ENCODE results near the gene XPNPEP1.

XPNPEP1 gene

DNA sequence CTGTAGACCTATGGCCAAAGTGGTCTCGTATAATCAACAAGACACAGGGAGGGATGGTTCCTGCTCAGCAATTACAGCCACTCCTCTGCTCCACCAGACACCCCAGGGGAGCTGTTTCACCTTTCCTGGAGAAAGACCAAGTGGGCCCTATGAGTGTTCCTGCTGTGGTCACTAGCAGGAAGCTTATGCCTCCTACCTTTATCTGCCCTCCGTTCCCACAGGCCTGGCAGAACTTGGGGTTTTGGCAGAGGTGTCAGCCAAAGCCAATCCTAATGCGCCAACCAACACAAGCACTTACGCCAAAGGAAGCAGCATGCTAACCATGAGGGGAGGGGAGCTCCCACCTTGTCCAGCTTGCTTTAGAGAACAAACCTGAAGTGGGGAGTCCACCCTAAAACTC, 31.2 kb downstream of the XPNPEP1 start:
- no peak for DNase-seq

DNA sequence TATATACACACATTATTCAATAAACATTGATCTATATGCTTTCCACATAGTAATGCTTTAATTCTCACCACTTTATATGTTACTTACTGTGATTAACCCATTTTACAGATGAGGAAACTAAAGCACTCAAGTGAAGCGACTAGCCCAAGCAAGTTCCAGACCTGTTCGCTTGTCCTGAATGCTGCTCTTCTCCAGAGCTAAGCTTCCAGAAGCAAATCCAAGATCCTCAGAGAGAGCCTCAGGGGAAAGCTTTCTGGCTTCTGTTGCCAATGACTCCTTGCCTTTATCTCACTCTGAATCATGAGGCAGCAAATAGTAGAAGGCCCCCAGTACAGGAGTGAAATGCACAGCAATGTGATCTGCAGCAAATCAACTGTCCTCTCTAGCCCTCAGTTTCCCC, 32.2 kb downstream of the XPNPEP1 start:
- no peak for DNase-seq

DNA sequence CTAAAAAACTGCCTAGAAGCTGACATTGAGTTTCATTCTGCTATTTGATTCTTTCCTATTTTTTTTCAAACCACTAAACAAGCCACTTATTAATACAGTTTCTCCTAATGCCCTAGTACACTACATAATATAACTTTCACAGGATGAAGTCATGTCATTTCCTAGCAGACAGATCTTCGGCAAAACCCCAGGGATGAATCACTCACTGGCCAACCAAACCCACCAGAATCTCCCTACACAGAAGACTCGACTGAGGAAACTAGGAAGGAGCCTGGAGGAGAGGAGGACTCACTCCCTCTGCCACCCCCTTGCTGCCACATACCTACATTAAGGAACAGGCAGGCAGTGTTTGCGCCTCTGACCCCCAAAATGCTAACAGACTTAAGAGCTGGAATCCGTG, 33.4 kb downstream of the XPNPEP1 start:
- no peak for DNase-seq

DNA sequence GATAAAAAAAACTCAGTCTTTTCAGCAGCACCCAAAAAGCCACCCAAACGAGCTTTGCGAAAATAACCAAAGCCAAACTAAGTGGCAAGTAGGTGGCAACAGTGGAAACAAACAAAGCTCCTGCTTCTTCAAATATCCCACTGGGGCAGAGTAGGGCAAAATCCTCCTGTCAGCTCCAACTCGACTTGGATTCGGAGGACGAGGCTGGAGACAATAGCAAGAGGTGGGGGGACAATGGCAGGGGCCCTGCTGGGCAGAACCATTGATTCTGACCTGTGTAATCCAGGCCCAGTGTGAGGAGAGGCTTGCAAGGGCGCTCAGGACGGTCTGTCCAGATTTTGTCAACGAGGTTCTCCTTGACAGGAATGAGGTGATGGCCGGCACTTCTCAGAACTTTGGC, 35.5 kb downstream of the XPNPEP1 start:
- DNase-seq: no peak

DNA sequence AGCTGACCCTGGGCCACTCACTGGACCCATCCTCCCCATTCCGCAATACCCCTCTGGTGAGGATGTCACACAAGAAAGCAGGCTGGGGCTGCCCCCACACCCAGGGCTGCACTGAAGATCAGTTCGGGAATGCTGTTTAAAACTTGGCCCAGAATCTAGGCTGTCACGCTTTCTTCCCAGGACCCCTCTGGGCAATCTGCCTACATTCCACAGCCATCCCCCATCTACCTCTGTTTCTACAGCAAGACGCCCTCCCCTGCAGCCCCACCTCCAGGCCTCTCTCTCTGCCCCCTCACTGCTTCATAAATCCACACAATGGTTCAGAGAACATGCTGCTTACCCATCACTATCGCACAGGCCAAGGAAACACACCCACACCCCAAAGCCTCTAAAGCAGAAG, 36.1 kb downstream of the XPNPEP1 start:
- no peak for DNase-seq

DNA sequence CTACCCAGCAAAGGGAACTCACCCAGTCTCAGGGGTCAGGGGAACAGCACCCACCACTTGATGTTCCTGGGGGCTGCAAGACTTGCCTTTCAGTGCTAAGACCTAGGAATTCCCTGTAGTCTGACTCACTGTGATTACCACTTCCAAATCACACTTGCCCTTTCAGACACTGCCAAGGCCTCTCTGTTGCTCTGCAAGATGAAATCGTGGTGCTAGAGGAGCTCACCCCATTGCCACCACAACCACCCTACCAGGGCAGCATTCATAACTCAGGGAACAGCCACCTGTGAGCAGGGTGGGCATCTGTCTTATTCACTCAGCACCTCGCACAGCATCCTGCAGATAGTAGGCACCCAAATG, 36.5 kb downstream of the XPNPEP1 start:
- no peak for DNase-seq

DNA sequence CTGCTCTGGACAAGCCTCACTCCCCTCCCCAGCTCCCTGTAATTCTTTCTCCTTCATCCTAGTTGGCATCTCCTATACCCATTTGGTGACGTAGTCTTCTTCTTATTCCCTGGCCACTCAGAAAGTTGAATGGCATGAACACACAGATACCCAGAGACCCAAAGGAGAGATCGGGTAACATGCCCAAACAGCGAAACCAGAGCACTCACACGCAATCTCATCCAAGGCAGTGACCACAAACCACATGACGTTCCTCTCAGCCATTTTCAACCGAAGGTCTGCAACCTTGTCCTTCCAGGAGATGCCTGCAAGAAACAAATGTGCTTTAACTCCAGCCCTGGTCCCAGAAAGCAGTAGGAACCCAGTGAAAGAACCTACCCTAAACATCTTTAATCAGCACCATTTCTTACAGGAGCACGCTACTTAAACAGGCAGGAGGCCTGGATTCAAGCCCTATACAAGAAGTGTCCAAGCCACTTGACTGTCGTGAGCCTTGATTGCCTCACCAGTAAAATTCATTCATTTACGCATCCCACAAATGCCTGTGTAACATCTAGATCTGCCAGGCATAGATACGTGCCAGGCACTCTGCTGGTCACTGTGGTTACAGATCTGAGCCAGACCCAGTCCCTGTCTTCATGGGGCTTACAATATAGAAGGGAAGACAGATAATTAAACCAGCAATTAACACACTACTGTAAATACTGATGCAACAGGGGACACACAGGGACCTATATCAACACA, 37.1 kb downstream of the XPNPEP1 start:
- no peak for DNase-seq

DNA sequence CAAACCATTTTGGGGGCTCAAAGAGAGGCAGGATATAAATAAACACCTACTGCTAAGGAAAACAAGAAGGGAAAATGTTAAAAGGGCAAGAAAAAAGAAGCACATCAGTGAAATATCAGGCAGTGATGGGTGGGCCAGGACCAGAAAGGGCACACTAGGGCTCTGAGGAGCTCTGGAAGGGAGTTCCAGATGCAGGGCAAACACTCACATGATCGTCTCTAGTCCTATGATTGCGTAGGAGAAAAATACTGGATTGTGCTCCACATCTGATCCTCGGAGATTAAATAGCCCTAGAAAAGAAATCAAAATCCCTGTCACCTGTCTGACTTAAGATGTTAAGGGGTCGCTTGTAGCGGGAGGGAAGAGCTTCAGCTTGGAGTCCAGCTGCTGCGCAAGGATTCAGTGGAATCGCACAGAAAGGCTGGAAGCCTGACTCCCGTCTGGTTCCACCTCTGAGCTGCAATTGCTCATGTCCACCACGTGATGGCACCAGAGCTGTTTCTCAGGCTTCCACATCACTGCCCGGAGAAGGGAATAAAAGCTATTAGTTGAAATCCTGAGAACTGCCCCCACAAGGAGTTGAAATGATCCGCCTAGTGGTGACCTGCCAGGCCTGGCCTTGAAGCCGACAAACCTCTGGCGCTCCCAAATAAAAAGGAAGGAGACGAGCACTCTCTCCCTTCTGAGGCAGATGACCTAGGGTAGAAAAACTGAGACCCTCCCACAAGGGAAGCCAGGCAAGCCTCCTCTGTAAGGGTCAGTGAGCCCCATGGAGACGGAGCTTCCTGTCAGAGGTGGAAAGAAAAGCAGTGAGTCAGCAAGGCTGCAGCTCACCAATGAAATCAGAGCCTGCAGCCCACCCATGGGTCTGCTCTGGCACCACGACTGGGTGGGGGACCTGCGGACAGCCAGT, 39.2 kb downstream of the XPNPEP1 start:
- DNase-seq: peak; percentile 68

DNA sequence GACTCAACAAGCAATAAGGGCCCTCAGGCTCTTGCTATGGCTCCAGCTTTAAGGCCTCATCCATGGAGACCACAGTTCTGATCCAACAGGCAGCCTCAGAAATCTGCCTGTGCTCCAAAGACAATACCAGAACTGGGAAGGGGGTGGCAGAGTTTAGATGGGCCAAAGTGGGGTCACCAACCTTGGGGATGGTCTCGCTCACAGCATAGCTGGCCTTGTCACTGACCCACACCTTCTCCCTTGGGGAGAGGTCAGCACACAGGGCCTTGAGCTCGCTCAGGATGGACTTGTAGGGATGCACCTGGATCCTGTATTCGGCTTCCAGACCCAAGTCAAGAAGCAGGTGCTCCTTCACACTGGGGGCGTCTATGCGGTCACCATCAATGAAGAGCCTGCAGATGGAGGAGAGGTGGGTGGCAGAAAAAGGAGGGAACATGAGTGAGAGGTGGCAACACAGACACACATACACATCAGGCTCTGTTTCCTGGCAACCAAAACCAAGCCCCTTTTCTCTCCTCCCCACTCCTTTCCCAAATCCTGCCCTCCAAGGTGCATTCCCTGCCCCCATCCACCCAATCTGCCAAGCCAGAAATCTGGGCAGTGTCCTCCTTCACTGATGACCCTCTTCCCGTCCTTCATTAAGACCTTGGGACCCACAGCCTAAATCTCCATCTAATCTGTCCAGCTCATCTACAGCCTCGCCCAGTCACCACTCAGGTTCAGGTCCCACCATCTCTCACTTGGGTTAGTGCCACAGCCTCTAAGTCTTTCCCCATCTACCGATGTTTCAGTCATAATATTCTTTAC, 40.9 kb downstream of the XPNPEP1 start:
- no peak for DNase-seq

DNA sequence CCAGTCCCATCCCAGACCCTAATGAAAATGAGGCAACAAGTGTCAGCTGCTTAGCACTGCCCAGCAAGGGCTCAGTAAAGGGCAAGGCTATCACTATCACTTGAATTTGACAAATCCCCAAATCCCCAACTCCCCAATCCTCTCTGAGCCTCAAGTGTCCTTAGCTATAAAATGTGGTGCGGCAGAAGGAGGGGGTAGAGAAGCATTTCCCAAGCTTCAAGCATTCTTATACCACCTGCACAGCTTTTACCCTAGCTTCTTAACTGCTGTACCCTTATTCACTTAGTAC, 41.6 kb downstream of the XPNPEP1 start:
- DNase-seq: no peak

DNA sequence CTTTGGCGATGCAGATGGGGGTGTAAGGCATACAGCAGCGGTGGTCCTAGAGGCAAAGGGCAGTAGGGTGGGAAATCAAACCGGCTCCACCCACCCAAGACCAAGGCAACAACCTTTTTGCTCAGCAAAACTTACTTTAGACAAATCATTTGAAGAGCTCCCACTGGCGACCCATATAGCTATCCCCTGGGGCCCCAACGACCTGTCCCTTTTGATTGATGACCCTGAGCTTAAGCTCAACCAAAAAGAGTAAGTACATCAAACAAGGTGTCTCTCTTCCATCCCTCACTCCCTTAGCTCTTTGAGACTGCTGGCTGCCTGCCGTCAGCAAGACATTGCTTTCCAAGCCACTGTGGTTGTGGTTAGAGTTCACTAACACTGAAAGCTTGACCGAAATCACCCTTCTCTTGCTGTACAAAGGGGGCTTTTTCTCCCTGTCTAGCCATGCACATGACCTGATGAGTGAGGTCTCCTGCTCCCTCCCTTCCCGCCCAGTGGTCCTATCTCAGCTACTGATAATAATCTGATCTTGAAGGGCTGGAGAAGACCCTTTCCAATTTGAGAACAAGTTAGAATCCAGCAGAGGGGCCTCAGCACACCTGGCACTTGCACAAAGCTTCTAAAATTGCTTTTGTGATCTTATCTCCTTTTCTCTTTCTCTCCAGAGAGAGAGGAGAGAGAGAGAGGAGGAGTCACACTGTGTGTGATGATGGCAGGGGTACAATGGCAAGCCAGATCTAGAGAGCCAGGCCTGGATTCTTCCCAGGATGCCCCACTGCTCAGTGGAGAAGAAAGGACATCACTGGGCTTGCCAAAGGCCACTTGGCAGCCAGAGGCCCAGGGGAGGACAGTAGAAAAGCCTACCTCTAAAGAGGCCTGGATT, 42.2 kb downstream of the XPNPEP1 start:
- DNase-seq: no peak

DNA sequence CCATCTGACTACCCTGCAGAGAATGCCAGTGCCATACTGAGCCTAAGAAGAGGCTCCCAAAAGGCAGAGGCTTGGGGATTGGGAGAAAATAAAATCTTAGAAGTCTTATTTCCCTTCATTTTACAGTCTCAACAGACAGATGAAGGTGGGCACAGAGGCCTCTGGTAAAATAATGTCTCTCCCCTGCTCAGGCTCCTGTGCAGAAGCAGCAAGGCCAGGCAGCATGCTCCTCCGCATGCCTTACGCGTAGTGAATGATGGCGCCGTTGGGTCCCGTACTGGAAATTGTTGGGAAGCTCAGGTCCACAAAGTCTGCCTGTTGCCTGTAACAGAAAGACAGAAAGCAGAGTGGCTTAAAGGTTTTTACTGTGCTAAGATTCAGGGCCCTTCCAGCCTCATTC, 45.8 kb downstream of the XPNPEP1 start:
- DNase-seq: no peak

DNA sequence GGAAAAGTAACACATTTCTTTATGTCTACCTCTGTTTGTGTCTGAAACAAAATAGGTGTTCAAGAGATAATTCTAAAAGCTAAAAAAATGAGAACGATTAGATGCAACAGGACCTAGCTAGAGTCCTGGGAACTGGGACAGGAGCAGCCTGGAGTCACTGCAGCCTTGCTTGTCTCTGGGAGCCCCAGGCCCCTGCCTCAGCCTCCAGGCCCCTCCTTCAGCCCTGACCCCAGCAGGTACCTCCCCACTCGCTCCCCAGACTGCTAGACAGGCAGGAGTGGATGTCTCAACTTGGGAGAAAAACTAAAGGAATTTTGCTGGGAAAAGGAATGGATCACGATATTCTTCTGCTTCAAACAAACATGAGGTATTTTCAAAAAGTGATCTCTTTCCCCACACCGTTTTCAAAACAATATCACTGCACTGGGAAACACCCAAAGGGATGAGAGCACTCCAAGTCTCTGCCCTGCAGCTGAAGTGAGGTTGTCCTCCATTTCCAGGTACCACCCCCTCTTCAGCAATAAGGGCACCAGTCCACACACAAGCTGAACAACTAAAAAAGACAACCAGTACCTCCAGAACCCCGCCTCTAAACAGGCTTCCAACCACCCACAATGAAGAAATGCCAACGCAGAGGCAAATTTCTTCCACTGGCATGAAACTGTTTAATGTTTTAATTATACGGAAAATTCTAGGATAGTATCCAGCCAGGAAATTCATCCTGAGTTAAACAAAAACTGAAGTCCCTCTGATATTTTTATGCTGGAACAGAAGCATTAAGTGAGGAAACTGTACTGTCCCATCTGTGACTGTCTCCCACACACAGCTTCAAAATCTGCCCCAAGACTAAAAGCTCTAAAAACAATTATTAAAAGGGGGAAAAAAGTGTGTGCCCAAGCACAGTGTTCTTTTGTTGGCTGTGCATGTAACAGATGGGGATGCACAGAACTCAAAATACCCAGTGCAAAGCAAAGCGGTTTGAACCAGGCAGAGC, 47.2 kb downstream of the XPNPEP1 start:
- DNase-seq: no peak

DNA sequence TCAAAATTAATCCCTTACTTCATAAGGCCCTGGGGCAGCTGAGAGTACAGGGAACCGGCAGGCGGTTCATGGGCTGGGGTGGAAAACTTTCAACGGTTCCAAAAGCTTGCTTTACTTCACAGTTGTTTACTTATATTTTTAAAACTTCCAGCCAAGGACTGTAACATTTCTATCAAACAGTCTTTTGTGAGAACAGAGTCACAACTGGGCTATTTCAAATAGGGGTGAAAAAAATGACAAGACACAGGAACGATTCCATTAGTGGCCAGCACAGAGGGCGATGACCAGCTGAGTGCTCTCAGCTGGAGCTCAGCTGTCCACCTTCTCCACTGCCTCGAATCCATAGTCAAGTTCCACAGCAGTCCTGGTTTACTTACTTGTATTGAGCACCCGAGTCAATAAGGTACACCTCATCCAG, 48.2 kb downstream of the XPNPEP1 start:
- DNase-seq: no peak

DNA sequence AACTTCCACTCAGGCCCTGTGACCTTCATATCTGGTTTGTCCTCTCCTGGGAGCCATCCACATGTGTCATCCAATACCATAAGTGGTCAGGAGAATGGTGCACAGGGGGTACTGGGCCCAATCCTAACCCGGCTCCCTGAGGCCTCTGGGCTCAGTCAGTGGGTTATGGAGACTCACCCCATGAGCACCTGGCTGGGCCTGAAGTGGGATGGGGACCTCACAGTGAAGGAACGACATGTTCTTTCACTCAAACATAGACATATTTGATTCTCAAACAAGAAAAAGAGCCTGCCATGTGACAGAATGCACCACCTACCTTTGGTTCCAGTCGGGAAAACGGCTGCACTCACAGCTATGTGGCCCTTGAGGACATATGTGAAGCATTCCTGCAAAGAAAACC, 51.8 kb downstream of the XPNPEP1 start:
- no peak for DNase-seq

DNA sequence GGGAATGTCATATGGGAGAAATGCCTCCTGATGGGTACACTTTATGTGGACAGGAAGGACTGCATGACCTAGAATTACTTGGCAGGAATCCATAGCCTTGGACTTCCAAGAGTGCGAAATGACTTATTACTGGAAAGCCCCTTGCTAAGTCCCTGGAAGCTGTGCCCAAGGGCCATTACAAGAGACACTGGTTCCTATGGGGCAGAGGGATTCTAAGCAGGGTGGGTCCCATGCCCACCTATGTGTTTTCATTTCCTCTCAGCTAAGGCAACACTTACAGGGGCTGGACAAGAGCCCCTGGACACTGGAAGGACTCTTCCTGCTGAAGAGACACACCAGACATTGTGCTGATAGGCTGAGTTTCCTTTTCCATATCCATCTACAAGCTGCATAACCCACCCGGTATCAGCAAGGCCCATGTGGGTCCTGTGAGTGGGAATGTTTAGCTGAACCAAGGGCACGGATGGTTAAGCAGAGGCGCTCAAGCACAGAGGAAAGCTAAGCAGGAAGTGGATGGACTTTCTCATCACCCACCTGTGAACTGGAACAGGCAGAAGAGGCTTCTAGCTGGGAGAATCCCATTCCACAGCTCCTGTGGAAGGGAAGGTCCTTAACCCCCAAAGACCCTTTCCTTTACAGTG, 56.2 kb downstream of the XPNPEP1 start:
- no peak for DNase-seq

DNA sequence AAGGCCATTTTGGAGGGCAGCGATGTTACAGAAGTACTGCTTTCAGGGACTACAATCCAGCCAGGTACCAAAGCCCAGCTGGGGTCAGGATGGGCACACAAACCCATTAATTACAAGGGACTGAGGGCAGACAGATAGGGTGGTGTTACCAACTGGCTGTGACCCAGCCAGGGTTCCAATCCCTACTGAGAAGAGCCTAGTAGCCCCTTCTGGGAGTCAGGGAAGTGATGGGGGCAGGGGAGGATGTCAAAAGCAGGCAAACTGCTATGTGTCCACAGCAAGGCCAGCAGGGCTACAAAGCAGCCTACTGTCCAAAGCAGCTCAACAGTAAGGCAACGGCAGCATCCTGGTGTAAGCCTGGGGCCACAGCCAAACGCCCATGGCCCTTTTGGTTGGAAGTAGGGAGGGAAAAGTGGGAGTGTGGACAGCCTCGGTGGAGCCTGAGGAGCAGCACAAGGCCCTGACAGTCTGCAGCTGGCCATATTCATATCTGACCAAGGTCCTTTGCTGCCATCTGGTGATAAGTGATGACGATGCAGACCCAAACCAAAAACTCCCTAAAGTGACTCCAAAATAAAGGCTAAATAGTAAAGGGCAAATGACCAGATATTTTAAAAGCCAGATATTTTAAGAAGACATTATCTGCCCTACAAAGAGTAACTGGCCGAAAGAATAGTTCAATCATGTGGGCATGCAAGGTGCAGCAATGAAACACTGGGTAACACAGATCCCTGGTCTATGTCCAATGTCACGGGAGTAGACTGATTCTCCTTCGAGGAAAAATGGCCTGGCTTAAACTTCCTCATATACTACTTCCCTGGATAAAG, 56.9 kb downstream of the XPNPEP1 start:
- DNase-seq: no peak

DNA sequence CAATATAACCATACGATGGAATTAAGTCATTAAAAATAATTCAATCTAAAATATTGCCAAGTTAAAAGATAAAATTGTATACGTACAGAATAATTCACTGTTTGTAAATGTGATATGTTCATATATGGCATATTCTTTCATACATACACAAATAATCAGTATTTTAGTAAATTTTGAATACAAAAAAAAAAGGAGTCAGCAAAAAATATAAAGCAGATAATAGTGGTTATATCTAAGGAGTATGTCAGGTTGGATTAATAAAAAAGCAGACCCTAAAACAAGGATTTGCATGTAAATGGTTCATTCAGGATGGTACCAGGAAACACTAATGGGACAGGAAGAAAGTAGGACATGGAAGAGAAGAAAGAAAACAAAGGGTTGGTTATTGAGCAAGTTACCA, 59.5 kb downstream of the XPNPEP1 start:
- DNase-seq: no peak

DNA sequence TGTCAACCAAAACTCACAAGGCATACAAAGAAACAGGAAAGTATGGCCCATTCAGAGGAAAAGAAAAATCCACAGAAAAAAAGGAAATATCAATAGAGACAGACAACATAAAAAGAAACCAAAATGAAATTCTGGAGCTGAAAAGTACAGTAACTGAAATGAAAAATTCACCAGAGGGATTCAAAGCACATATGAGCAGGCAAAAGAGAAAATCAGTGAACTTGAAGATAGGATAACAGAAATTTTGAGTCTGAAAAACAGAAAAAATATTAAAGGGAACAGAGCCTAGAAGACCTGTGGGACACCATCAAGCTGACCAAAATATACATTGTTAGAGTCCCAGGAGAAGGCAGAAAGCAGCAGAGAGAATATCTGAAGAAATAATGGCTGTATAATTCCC, 60.6 kb downstream of the XPNPEP1 start:
- DNase-seq: no peak

DNA sequence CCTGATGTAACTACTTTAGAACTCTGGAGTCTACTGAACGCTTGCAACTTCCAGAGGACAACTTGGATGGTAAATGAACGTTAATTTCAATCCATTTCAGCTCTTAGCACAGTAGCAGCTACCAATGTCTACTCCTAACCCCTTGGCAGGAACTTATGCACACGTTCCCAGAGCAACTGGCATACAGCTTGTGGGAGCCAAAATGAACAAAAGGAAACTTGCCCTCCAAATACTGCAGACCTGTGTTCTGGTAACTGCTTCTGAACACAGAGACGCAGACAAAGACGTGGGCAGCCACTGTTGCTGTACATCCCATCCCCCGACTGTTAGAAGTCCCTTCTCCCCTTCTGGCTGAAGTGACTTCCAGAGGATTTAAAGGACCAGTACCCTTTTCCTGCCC, 61.3 kb downstream of the XPNPEP1 start:
- DNase-seq: no peak
